ENCODE results near the gene DOCK6. TPM values are rescaled to one million over a fixed set of nuclear protein-coding genes. Genes with fewer than 3 reads are reported as not detected.

Gene DOCK6
- total and polyA plus RNA-seq, 2 of the 13 experiments (the other 11 are each of a cell fraction or from before 2014, with no cell fraction given) = 5.4 to 38.1 TPM

GRCh38 chr19:11265785-11266236 is 3.5 kb upstream of the DOCK6 start (continued):
- TF ChIP-seq ZBTB40 (IDR thresholded peaks at IDR 0.05) (no peak), ZBTB40 (CRISPR knock-in tag; IDR thresholded peaks at IDR 0.05) (peak; percentile 80; the same call in 1 of the 2 replicates), ZC3H13 (CRISPR knock-in tag; IDR thresholded peaks at IDR 0.05) (peak; percentile 81; the same call in 1 of the 2 replicates), LCORL (IDR thresholded peaks at IDR 0.05) (no peak), LCORL (CRISPR knock-in tag; IDR thresholded peaks at IDR 0.05) (peak; percentile 94), ZNF720 (CRISPR knock-in tag; IDR thresholded peaks at IDR 0.05) (no peak), FOXA3 (CRISPR knock-in tag; IDR thresholded peaks at IDR 0.05) (peak; percentile 99), ZNF256 (CRISPR knock-in tag; conservative IDR thresholded peaks at IDR 0.05) (peak; percentile 83; the same call in 1 of the 2 replicates), SIN3B (IDR thresholded peaks at IDR 0.05; ENCODE audit: low read length) (no peak), SNAPC4 (CRISPR knock-in tag; IDR thresholded peaks at IDR 0.05) (0 out of 2 replicates have a peak, but pooled peaks have one; percentile 60), ZSCAN22 (CRISPR knock-in tag; IDR thresholded peaks at IDR 0.05) (peak; percentile 72; the same call in 1 of the 2 replicates), NFIC (IDR thresholded peaks at IDR 0.05; ENCODE audit: low read length) (no peak), THAP9 (CRISPR knock-in tag; IDR thresholded peaks at IDR 0.05; ENCODE audit: borderline replicate concordance) (peak; percentile 67; the same call in 1 of the 2 replicates)

Measured in HepG2 (cell line).